Activated naive CD8-positive, alpha-beta T cell treated with anti-CD3 and anti-CD28 coated beads, Interleukin-2, amount 50 U/mL, for 24 hours (primary cell): Measurements from ENCODE around the gene ZGPAT.
A peak's percentile ranks its signal among the peaks of the same experiment; 100 is the strongest.

Experiments
- ATAC-seq: fragments of 150-1000 bp; cut with Tn5 transposase; one replicate; pipeline ENCODE4 v1.10.0; 2021
- DNase-seq: peaks from one replicate; pipeline ENCODE4 v3.0.0; 2021
- H3K27ac Mint-ChIP-seq: one replicate; pipeline ENCODE4 v1.8.0; 2021; ENCODE audit warnings: mild to moderate bottlenecking, mixed read lengths
- H3K27me3 Mint-ChIP-seq: one replicate; pipeline ENCODE4 v1.8.0; 2021; ENCODE audit warnings: mixed read lengths
- H3K36me3 Mint-ChIP-seq: one replicate; pipeline ENCODE4 v1.8.0; 2021; ENCODE audit warnings: low read depth, mixed read lengths
- H3K4me1 Mint-ChIP-seq: one replicate; pipeline ENCODE4 v1.8.0; 2021; ENCODE audit warnings: mixed read lengths
- H3K4me3 Mint-ChIP-seq: one replicate; pipeline ENCODE4 v1.8.0; 2021; ENCODE audit warnings: mild to moderate bottlenecking, moderate library complexity, mixed read lengths
- H3K9me3 Mint-ChIP-seq: one replicate; pipeline ENCODE4 v1.8.0; 2021; ENCODE audit warnings: mixed read lengths

Gene ZGPAT

DNA sequence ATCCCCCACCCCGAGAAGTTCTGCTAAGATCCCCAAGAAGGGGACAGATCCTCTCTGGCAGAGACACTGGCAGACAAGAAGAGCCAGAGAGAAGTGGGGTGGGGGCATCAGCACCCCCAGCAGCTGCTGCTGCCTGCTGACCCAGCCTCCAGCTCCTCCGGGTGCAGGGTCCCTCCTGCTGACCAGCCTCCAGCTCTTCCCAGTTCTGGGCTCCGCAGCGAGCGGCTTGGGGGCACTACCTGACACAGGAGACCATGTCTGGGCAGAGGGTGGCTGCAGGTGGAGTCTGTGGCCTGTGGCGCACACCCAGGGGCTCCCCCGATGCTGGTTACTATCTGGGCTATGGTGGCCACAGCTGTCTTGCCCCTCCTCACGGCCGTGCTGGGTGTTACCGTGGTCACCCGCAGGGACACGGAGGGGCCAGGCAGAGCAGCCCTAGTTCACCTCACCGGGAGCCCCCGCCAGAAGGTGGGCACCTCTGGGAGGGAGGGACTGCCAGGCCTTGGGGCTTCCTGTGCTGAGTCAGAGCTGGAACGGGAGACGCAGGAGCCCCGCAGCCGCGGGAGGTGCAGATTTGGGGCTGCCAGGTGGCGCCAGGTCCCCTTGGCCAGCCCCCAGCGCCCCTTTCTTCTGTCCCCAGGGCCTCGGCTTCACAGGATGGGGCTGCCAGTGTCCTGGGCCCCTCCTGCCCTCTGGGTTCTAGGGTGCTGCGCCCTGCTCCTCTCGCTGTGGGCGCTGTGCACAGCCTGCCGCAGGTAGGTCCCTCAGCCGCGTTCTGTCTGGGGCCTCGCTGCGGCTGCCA, 29.3 kb downstream of the ZGPAT start:
- Mint-ChIP-seq H3K9me3 (no peaks in the 10 kb centered on the region), H3K27ac (peak overlapping the region; percentile 68), H3K4me3 (peak overlapping the region; percentile 32), H3K27me3 (no peaks in the 10 kb centered on the region), H3K36me3 (no peaks in the 10 kb centered on the region), H3K4me1 (peaks cover 17% of the 10 kb centered on the region)
- ATAC-seq, result peak; percentile 23
- peak; percentile 59 for DNase-seq

- H3K36me3 Mint-ChIP-seq, result no peaks in the 10 kb centered on the region
- no peaks in the 10 kb centered on the region for H3K27me3 Mint-ChIP-seq
- H3K9me3 Mint-ChIP-seq, result no peaks in the 10 kb centered on the region
- peaks cover 17% of the 10 kb centered on the region for H3K4me1 Mint-ChIP-seq
- DNase-seq (no peak), ATAC-seq (no peak)
- no peak overlapping the region for H3K27ac Mint-ChIP-seq
- H3K4me3 Mint-ChIP-seq, result no peak overlapping the region
Observed at GRCh38 chr20:63737695-63737944, 29.8 kb downstream of the ZGPAT start.

- Mint-ChIP-seq H3K27me3 (no peaks in the 10 kb centered on the region), H3K4me3 (no peak overlapping the region), H3K4me1 (peaks cover 17% of the 10 kb centered on the region), H3K9me3 (no peaks in the 10 kb centered on the region), H3K36me3 (no peaks in the 10 kb centered on the region), H3K27ac (no peak overlapping the region)
- peak; percentile 37 for DNase-seq
- peak; percentile 6 for ATAC-seq
Observed at GRCh38 chr20:63737945-63738686, 30.3 kb downstream of the ZGPAT start.

DNA sequence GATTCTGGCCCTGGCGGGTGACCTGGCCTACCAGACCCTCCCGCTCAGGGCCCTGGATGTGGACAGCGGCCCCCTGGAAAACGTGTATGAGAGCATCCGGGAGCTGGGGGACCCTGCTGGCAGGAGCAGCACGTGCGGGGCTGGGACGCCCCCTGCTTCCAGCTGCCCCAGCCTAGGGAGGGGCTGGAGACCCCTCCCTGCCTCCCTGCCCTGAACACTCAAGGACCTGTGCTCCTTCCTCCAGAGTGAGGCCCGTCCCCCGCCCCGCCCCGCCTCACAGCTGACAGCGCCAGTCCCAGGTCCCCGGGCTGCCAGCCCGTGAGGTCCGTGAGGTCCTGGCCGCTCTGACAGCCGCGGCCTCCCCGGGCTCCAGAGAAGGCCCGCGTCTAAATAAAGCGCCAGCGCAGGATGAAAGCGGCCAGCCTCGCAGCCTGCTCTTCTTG, 30.9 kb downstream of the ZGPAT start:
- no peak for ATAC-seq
- Mint-ChIP-seq H3K36me3 (no peaks in the 10 kb centered on the region), H3K9me3 (no peaks in the 10 kb centered on the region), H3K4me3 (no peak overlapping the region), H3K27ac (no peak overlapping the region), H3K27me3 (no peaks in the 10 kb centered on the region), H3K4me1 (peaks cover 17% of the 10 kb centered on the region)
- peak; percentile 42 for DNase-seq

DNA sequence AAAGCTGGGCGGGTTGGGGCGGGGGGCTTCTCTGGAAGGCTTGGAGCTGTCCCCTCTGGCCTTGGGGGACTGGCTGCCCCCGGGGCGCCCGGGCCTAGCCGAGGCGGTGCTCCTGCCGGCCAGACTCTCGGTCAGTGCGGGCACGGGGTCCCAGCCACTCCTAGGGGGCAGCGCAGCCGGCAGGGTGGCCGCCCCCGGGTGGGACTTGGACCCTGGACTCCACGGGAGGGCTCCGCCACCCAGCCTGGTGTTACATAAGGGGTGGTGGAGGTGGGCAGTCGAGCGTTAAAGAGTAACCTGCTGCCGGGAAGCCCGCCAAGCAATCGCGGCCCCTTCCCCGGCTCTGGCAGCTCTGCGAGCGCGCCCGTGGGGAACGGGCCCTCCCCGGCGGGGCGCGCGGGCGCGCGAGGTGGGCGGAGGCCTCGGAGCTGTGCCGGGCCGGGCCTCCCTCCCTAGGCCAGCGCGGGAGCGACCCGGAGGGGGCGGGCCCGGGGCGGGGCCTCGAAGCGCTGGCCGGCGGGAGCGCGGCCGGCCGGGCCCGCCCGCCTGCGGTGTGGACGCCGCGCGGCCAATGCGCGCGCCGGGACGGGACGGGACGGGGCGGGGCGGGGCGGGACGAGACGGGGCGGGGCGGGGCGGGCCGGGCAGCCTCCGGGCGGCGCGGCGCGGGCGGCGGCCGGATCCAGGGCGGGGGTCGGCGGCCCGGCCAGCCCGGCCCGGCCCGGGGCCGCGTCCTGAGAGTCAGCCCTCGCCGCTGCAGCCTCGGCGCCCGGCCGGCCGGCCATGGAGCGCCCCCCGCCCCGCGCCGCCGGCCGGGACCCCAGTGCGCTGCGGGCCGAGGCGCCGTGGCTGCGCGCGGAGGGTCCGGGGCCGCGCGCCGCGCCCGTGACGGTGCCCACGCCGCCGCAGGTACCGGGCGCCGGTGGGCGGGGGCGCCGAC, 31.6 kb downstream of the ZGPAT start, which contains the start of gene SLC2A4RG:
Gene SLC2A4RG, plus strand, starts transcription at position 647 of the 940 bp plus-strand sequence. Its CDS starts 137 bp downstream, at position 784.
- Mint-ChIP-seq H3K27ac (no peak within 1 kb of the TSS), H3K9me3 (no peaks in the 10 kb centered on the region)
- ATAC-seq, result peak; percentile 63

GRCh38 chr20:63740070-63740626, 32.3 kb downstream of the ZGPAT start:
- Mint-ChIP-seq H3K4me3 (peak overlapping the region; percentile 29), H3K27ac (no peak overlapping the region), H3K4me1 (peaks cover 17% of the 10 kb centered on the region), H3K36me3 (no peaks in the 10 kb centered on the region), H3K27me3 (no peaks in the 10 kb centered on the region), H3K9me3 (no peaks in the 10 kb centered on the region)
- ATAC-seq (no peak), DNase-seq (peak; percentile 44)

More for the DNA sequence above, 31.6 kb downstream of the ZGPAT start, which contains the start of gene SLC2A4RG:
- peak; percentile 70 for DNase-seq
- peak within 1 kb of the TSS; percentile 29 for H3K4me3 Mint-ChIP-seq
- H3K4me1 Mint-ChIP-seq, result peaks cover 17% of the 10 kb centered on the region
- no peaks in the 10 kb centered on the region for H3K27me3 Mint-ChIP-seq
- no peaks in the 10 kb centered on the region for H3K36me3 Mint-ChIP-seq

DNA sequence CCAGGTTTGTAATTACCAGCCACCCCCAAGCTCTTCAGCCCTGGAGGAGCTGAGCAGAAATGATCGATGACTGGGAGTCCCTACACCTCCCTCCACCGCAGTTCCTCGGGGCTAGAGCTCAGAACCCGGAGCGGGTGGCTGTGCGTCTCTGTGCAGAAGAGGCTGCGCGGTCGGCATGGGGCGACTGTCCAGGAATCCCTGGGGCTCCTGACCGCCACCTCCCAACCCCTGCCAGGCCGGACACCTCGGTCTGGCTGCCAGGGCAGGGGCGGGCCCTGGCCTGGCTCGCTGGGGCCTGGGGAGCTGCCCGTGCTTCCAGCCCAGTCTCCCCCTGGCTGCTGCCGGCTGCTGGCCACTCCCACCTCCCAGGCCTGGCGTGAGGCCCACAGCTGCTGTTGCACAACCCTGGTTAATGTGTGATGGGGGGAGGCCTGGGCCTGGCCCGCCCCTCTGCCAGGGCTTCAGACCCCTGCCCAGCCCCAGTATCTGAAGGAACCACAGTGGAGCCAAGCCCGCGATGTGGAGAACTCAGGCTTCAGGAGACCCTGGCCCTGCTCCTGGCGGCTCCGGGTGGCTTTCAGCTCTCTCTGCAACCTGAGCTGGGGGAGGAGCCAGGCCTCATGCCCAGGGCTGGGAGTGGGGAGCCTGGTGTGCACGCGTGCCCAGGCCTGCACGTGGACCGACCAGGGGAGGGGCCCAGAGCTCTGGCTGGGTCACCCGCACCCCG, 33.0 kb downstream of the ZGPAT start:
- no peaks in the 10 kb centered on the region for H3K27me3 Mint-ChIP-seq
- no peaks in the 10 kb centered on the region for H3K9me3 Mint-ChIP-seq
- no peak overlapping the region for H3K27ac Mint-ChIP-seq
- H3K36me3 Mint-ChIP-seq, result no peaks in the 10 kb centered on the region
- peaks cover 14% of the 10 kb centered on the region for H3K4me1 Mint-ChIP-seq
- ATAC-seq (no peak), DNase-seq (peak; percentile 36)
- H3K4me3 Mint-ChIP-seq, result peak overlapping the region; percentile 29

DNA sequence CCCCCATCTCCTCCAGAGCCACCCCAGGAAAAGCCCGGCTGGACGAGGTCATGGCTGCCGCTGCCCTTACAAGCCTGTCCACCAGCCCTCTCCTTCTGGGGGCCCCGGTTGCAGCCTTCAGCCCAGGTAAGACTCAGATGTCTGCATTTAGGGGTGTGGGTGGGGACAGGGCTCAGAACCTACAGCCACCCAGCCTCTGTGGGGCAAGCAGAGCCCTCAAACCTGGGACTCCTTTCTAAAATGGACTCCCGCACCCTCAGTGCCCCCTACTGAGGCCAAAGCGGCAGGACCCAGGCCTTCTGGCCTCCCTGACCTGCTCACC, 33.5 kb downstream of the ZGPAT start:
- peaks cover 9% of the 10 kb centered on the region for H3K4me1 Mint-ChIP-seq
- H3K4me3 Mint-ChIP-seq, result peak overlapping the region; percentile 17
- H3K36me3 Mint-ChIP-seq, result no peaks in the 10 kb centered on the region
- H3K9me3 Mint-ChIP-seq, result no peaks in the 10 kb centered on the region
- no peak overlapping the region for H3K27ac Mint-ChIP-seq
- ATAC-seq, result no peak
- no peaks in the 10 kb centered on the region for H3K27me3 Mint-ChIP-seq
- DNase-seq, result no peak

DNA sequence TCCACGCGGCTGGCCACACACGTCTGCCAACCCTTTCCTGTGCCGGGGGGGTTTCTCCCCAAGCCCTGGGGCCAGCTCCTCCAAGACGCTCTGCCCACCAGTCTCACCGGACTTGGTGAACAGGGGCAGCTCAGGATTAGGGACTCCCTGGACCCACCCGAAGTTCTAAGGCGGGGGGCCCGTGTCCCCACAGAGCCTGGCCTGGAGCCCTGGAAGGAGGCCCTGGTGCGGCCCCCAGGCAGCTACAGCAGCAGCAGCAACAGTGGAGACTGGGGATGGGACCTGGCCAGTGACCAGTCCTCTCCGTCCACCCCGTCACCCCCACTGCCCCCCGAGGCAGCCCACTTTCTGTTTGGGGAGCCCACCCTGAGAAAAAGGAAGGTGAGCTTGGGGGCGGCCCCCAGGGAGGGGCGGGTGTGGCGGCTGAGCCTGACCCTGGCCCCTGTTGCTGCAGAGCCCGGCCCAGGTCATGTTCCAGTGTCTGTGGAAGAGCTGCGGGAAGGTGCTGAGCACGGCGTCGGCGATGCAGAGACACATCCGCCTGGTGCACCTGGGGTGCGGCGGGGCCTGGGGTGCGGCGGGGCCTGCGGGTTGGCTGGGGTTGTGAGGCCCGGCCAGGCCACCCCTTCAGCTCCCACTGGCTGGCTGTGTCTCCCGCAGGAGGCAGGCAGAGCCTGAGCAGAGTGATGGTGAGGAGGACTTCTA, 34.0 kb downstream of the ZGPAT start:
- Mint-ChIP-seq H3K27me3 (no peaks in the 10 kb centered on the region), H3K4me3 (peak overlapping the region; percentile 17)
- DNase-seq, result no peak

GRCh38 chr20:63742381-63743024, 34.7 kb downstream of the ZGPAT start:
- Mint-ChIP-seq H3K4me3 (no peak overlapping the region), H3K27me3 (no peaks in the 10 kb centered on the region), H3K9me3 (no peaks in the 10 kb centered on the region), H3K36me3 (no peaks in the 10 kb centered on the region), H3K27ac (no peak overlapping the region), H3K4me1 (no peaks in the 10 kb centered on the region)
- DNase-seq (no peak), ATAC-seq (no peak)

More for the DNA sequence above, 34.0 kb downstream of the ZGPAT start:
- H3K36me3 Mint-ChIP-seq, result no peaks in the 10 kb centered on the region
- no peak for ATAC-seq
- no peaks in the 10 kb centered on the region for H3K9me3 Mint-ChIP-seq
- H3K27ac Mint-ChIP-seq, result no peak overlapping the region
- H3K4me1 Mint-ChIP-seq, result peaks cover 4% of the 10 kb centered on the region

GRCh38 chr20:63743210-63743970, 35.6 kb downstream of the ZGPAT start:
- DNase-seq (no peak), ATAC-seq (no peak)
- no peaks in the 10 kb centered on the region for H3K36me3 Mint-ChIP-seq
- no peaks in the 10 kb centered on the region for H3K4me1 Mint-ChIP-seq
- H3K27ac Mint-ChIP-seq, result no peak overlapping the region
- no peaks in the 10 kb centered on the region for H3K9me3 Mint-ChIP-seq
- no peak overlapping the region for H3K4me3 Mint-ChIP-seq
- H3K27me3 Mint-ChIP-seq, result no peaks in the 10 kb centered on the region

GRCh38 chr20:63744158-63744557, 36.3 kb downstream of the ZGPAT start:
- Mint-ChIP-seq H3K9me3 (no peaks in the 10 kb centered on the region), H3K4me3 (no peak overlapping the region), H3K4me1 (no peaks in the 10 kb centered on the region)

More at GRCh38 chr20:63744158-63744557, 36.3 kb downstream of the ZGPAT start:
- DNase-seq, result no peak
- no peak overlapping the region for H3K27ac Mint-ChIP-seq
- no peaks in the 10 kb centered on the region for H3K27me3 Mint-ChIP-seq
- no peaks in the 10 kb centered on the region for H3K36me3 Mint-ChIP-seq
- no peak for ATAC-seq
